ENCODE results near the gene CACNB2. TPM values are rescaled to one million over a fixed set of nuclear protein-coding genes. Genes with fewer than 3 reads are reported as not detected.

Gene CACNB2
- total RNA-seq, 4 donors from 2014 or later = 0.13 to 1.5 (median 0.18) TPM; not detected in 1

- Histone ChIP-seq H3K27me3 (no peaks in the 10 kb centered on the region), H3K27ac (no peak overlapping the region), H3K4me1 (no peaks in the 10 kb centered on the region), H3K4me3 (no peak overlapping the region), H3K36me3 (no peaks in the 10 kb centered on the region), H3K9me3 (no peaks in the 10 kb centered on the region)
- in situ Hi-C loops (cut with MboI; ENCODE audit: low sequenced_read_pairs in 4 of 4) = no loop called here
- DNase-seq (no peak), ATAC-seq (no peak)
- intact Hi-C loops (cut with DNase I; ENCODE audit: low total_unique reads) = no loop called here
- TF ChIP-seq POLR2A (IDR thresholded peaks at IDR 0.05) (no peak), CTCF (IDR thresholded peaks at IDR 0.05 in 4 of 5, conservative IDR thresholded peaks at IDR 0.05 in 1 of 5) (no peak)
Measured at GRCh38 chr10:18418541-18419215, 278.5 kb downstream of the CACNB2 start.

- no peaks in the 10 kb centered on the region for H3K4me1 ChIP-seq
- in situ Hi-C loops (cut with MboI; ENCODE audit: low sequenced_read_pairs in 4 of 4) = no loop called here
- H3K27me3 ChIP-seq = no peaks in the 10 kb centered on the region
- H3K9me3 ChIP-seq = no peaks in the 10 kb centered on the region
- no peaks in the 10 kb centered on the region for H3K36me3 ChIP-seq
- H3K4me3 ChIP-seq = no peak overlapping the region
- DNase-seq = no peak
- H3K27ac ChIP-seq = no peak overlapping the region
- intact Hi-C loops (cut with DNase I; ENCODE audit: low total_unique reads) = no loop called here
- TF ChIP-seq CTCF (IDR thresholded peaks at IDR 0.05 in 4 of 5, conservative IDR thresholded peaks at IDR 0.05 in 1 of 5) (no peak), POLR2A (IDR thresholded peaks at IDR 0.05) (no peak)
- no peak for ATAC-seq
Measured at GRCh38 chr10:18419945-18420344, 279.7 kb downstream of the CACNB2 start.

- intact Hi-C loops (cut with DNase I; ENCODE audit: low total_unique reads) = no loop called here
- in situ Hi-C loops (cut with MboI; ENCODE audit: low sequenced_read_pairs in 4 of 4) = no loop called here
- H3K27ac ChIP-seq = no peak overlapping the region
Measured at GRCh38 chr10:18421726-18422293, 281.6 kb downstream of the CACNB2 start.

GRCh38 chr10:18423058-18423637 is 282.9 kb downstream of the CACNB2 start:
- no peak for ATAC-seq
- DNase-seq = no peak
- H3K4me1 ChIP-seq = no peaks in the 10 kb centered on the region

More at GRCh38 chr10:18421726-18422293, 281.6 kb downstream of the CACNB2 start:
- ATAC-seq (no peak), DNase-seq (no peak)
- no peak for TF ChIP-seq CTCF (IDR thresholded peaks at IDR 0.05 in 4 of 5, conservative IDR thresholded peaks at IDR 0.05 in 1 of 5)
- TF ChIP-seq POLR2A (IDR thresholded peaks at IDR 0.05) = no peak
- Histone ChIP-seq H3K27me3 (no peaks in the 10 kb centered on the region), H3K36me3 (no peaks in the 10 kb centered on the region), H3K4me1 (no peaks in the 10 kb centered on the region), H3K4me3 (no peak overlapping the region), H3K9me3 (no peaks in the 10 kb centered on the region)

More at GRCh38 chr10:18423058-18423637, 282.9 kb downstream of the CACNB2 start:
- no peak overlapping the region for H3K27ac ChIP-seq
- in situ Hi-C loops (cut with MboI; ENCODE audit: low sequenced_read_pairs in 4 of 4) = no loop called here
- no peaks in the 10 kb centered on the region for H3K36me3 ChIP-seq
- intact Hi-C loops (cut with DNase I; ENCODE audit: low total_unique reads) = no loop called here
- TF ChIP-seq POLR2A (IDR thresholded peaks at IDR 0.05) (no peak), CTCF (IDR thresholded peaks at IDR 0.05 in 4 of 5, conservative IDR thresholded peaks at IDR 0.05 in 1 of 5) (no peak)
- no peaks in the 10 kb centered on the region for H3K9me3 ChIP-seq
- H3K4me3 ChIP-seq = no peak overlapping the region
- H3K27me3 ChIP-seq = no peaks in the 10 kb centered on the region

Measured in gastrocnemius medialis (tissue), 4 donors.